Measurements from ENCODE around the gene MGA. TPM values are rescaled to one million over a fixed set of nuclear protein-coding genes. Genes with fewer than 3 reads are reported as not detected.
"Not testable (repeated sequence)": the region's sequence is repeated elsewhere in the genome, so short reads cannot be mapped to it uniquely, and the experiment has no call there.

MGA gene
- total RNA-seq, 1 experiment from 2014 or later: 35.9 TPM

DNA sequence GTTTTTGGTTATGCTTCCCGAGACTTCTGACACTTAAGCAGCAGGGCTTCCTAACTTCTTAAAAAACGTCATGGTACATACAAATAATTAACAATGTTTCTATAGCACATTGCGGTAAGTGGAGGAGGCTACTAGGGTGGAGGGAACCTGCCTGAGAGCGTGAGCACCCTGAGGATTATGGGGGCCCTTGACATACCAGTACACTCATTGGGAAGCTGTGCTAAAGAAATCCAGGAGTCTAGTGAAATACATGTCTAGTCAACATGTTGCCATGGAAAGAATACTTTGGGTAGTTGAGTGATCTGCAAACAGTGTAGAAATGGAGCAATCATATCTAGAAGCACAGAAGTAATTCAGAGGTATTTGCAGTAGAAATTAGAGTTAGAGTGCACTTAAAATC lies 74.8 kb downstream of the MGA start (continued):
- TF ChIP-seq, protein P1, sequence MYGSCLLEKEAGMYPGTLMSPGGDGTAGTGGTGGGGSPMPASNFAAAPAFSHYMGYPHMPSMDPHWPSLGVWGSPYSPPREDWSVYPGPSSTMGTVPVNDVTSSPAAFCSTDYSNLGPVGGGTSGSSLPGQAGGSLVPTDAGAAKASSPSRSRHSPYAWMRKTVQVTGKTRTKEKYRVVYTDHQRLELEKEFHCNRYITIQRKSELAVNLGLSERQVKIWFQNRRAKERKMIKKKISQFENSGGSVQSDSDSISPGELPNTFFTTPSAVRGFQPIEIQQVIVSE (CRISPR knock-in tag; IDR thresholded peaks at IDR 0.05; ENCODE audit: borderline replicate concordance): no peak
- TF ChIP-seq GABPB1 (CRISPR knock-in tag; IDR thresholded peaks at IDR 0.05): no peak
- TF ChIP-seq, protein P2, sequence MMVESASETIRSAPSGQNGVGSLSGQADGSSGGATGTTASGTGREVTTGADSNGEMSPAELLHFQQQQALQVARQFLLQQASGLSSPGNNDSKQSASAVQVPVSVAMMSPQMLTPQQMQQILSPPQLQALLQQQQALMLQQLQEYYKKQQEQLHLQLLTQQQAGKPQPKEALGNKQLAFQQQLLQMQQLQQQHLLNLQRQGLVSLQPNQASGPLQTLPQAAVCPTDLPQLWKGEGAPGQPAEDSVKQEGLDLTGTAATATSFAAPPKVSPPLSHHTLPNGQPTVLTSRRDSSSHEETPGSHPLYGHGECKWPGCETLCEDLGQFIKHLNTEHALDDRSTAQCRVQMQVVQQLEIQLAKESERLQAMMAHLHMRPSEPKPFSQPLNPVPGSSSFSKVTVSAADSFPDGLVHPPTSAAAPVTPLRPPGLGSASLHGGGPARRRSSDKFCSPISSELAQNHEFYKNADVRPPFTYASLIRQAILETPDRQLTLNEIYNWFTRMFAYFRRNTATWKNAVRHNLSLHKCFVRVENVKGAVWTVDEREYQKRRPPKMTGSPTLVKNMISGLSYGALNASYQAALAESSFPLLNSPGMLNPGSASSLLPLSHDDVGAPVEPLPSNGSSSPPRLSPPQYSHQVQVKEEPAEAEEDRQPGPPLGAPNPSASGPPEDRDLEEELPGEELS (CRISPR knock-in tag; IDR thresholded peaks at IDR 0.05): no peak
- no peak for TF ChIP-seq ZNF138 (CRISPR knock-in tag; conservative IDR thresholded peaks at IDR 0.05)
- TF ChIP-seq RELA (CRISPR knock-in tag; IDR thresholded peaks at IDR 0.05; ENCODE audit: borderline replicate concordance): no peak
- TF ChIP-seq, protein P3, sequence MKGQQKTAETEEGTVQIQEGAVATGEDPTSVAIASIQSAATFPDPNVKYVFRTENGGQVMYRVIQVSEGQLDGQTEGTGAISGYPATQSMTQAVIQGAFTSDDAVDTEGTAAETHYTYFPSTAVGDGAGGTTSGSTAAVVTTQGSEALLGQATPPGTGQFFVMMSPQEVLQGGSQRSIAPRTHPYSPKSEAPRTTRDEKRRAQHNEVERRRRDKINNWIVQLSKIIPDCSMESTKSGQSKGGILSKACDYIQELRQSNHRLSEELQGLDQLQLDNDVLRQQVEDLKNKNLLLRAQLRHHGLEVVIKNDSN (CRISPR knock-in tag; IDR thresholded peaks at IDR 0.05): no peak
- TF ChIP-seq, protein P4, sequence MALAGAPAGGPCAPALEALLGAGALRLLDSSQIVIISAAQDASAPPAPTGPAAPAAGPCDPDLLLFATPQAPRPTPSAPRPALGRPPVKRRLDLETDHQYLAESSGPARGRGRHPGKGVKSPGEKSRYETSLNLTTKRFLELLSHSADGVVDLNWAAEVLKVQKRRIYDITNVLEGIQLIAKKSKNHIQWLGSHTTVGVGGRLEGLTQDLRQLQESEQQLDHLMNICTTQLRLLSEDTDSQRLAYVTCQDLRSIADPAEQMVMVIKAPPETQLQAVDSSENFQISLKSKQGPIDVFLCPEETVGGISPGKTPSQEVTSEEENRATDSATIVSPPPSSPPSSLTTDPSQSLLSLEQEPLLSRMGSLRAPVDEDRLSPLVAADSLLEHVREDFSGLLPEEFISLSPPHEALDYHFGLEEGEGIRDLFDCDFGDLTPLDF (CRISPR knock-in tag; IDR thresholded peaks at IDR 0.05): no peak
- TF ChIP-seq, protein P5, sequence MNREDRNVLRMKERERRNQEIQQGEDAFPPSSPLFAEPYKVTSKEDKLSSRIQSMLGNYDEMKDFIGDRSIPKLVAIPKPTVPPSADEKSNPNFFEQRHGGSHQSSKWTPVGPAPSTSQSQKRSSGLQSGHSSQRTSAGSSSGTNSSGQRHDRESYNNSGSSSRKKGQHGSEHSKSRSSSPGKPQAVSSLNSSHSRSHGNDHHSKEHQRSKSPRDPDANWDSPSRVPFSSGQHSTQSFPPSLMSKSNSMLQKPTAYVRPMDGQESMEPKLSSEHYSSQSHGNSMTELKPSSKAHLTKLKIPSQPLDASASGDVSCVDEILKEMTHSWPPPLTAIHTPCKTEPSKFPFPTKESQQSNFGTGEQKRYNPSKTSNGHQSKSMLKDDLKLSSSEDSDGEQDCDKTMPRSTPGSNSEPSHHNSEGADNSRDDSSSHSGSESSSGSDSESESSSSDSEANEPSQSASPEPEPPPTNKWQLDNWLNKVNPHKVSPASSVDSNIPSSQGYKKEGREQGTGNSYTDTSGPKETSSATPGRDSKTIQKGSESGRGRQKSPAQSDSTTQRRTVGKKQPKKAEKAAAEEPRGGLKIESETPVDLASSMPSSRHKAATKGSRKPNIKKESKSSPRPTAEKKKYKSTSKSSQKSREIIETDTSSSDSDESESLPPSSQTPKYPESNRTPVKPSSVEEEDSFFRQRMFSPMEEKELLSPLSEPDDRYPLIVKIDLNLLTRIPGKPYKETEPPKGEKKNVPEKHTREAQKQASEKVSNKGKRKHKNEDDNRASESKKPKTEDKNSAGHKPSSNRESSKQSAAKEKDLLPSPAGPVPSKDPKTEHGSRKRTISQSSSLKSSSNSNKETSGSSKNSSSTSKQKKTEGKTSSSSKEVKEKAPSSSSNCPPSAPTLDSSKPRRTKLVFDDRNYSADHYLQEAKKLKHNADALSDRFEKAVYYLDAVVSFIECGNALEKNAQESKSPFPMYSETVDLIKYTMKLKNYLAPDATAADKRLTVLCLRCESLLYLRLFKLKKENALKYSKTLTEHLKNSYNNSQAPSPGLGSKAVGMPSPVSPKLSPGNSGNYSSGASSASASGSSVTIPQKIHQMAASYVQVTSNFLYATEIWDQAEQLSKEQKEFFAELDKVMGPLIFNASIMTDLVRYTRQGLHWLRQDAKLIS (CRISPR knock-in tag; IDR thresholded peaks at IDR 0.05; ENCODE audit: borderline replicate concordance): no peak
- TF ChIP-seq NFYB (CRISPR knock-in tag; conservative IDR thresholded peaks at IDR 0.05; ENCODE audit: low read depth): no peak
- TF ChIP-seq ZNF416 (CRISPR knock-in tag; IDR thresholded peaks at IDR 0.05): no peak
- TF ChIP-seq, protein P6, sequence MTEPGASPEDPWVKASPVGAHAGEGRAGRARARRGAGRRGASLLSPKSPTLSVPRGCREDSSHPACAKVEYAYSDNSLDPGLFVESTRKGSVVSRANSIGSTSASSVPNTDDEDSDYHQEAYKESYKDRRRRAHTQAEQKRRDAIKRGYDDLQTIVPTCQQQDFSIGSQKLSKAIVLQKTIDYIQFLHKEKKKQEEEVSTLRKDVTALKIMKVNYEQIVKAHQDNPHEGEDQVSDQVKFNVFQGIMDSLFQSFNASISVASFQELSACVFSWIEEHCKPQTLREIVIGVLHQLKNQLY (CRISPR knock-in tag; IDR thresholded peaks at IDR 0.05): no peak
- TF ChIP-seq, protein P7, sequence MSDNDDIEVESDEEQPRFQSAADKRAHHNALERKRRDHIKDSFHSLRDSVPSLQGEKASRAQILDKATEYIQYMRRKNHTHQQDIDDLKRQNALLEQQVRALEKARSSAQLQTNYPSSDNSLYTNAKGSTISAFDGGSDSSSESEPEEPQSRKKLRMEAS (CRISPR knock-in tag; IDR thresholded peaks at IDR 0.05): no peak
- TF ChIP-seq JAZF1 (CRISPR knock-in tag; IDR thresholded peaks at IDR 0.05): no peak

DNA sequence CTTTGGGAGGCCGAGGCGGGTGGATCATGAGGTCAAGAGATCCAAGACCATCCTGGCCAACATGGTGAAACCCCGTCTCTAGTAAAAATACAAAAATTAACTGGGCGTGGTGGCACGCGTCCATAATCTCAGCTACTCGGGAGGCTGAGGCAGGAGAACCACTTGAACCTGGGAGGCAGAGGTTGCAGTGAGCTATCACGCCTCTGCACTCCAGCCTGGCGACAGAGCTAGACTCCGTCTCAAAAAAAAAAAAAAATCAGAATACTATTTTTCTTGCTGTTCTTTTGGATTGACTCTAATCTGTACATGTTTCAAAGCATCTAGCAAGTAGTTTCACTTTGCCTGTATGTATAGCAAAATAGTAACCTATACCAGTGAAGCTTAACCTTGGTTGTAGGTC lies 75.3 kb downstream of the MGA start:
- H3K4me1 Mint-ChIP-seq: not testable (repeated sequence)
- CTCF ChIA-PET: interaction anchor here (0.8 kb wide), 1 partner anchor 132 kb away, joined by 3 read pairs; no protein-coding TSS in a partner anchor
- H3K36me3 Mint-ChIP-seq: peaks cover 32% of the 10 kb centered on the region

DNA sequence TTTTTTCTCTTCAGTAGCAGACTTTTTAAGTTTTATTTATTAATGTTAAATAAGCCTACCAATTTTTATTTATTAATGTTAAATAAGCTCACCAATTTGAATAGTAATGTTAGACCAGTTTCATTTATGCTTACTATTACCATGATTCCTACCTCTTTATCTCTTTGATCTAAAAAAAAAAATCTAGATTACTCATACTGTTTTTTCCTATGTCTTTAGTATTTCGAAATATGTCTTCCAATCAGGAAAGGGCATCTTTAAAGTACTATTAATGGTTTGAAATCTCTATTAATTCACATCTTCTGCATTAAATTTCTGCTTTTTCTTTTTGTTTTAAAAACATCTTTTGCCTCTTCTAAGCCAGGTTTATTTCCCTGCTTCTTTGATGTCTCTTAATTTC lies 86.6 kb downstream of the MGA start:
- ChIA-PET POLR2A (no interaction called here), CTCF (interaction anchor here (0.7 to 1.3 kb wide), 4 partner anchors 26 to 143 kb away, joined by 3 to 4 read pairs (median 4); partner anchors contain the start of gene MAPKBP1)
- no peak for ATAC-seq
- H3K27me3 Mint-ChIP-seq (ENCODE audit: low read depth): no peaks in the 10 kb centered on the region
- no peaks in the 10 kb centered on the region for H3K4me1 Mint-ChIP-seq
- H3K4me3 Mint-ChIP-seq: no peak overlapping the region
- H3K27ac Mint-ChIP-seq: no peak overlapping the region
- H3K9me3 Mint-ChIP-seq: no peaks in the 10 kb centered on the region
- no peak for DNase-seq (ENCODE audit: low spot score)
- H3K36me3 Mint-ChIP-seq: peaks cover 44% of the 10 kb centered on the region
- TF ChIP-seq ZNF317 (CRISPR knock-in tag; IDR thresholded peaks at IDR 0.05; ENCODE audit: borderline replicate concordance, low read depth): no peak
- no peak for TF ChIP-seq SMAD4 (CRISPR knock-in tag; IDR thresholded peaks at IDR 0.05)

More for the DNA sequence above, 75.3 kb downstream of the MGA start:
- H3K9me3 Mint-ChIP-seq; H3K27ac Mint-ChIP-seq; DNase-seq (ENCODE audit: low spot score); H3K4me3 Mint-ChIP-seq; ATAC-seq; H3K27me3 Mint-ChIP-seq (ENCODE audit: low read depth): not testable (repeated sequence)
- POLR2A ChIA-PET: interaction anchor here (0.7 kb wide), 1 partner anchor 219 kb away, joined by 4 read pairs; no protein-coding TSS in a partner anchor

Data from WTC11 (cell line).